ENCODE measurements around the gene MUC22. TPM values are rescaled to one million over a fixed set of nuclear protein-coding genes. Genes with fewer than 3 reads are reported as not detected.
"Not testable (repeated sequence)": the region's sequence is repeated elsewhere in the genome, so short reads cannot be mapped to it uniquely, and the experiment has no call there.

MUC22 gene
- polyA plus RNA-seq, 3 donors, result not detected

DNA sequence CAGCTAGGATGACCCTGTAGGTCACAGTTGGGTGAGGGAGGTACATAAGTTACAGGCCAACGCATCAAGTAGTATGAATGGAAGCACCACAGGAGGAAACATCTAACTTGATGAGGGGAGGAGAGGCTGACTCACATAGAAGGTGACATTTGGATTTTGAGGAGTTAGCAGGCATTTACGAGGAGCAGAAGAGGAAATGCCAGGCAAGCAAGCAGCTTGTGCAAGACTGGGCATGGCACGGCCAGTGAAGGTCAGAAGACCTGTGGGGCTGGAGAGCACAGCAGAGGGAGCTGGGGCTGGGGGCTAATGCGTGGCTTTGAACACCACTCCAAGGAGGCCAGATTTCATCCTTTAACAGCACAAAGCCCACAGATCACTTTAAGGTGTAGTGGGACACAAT is 37.8 kb downstream of the MUC22 start:
- intact Hi-C loops (cut with micrococcal nuclease), result no loop called here
- no peak for TF ChIP-seq CTCF (IDR thresholded peaks at IDR 0.05)
- peak overlapping the region in 2 of 7 donors; percentile 2 to 20 for H3K27ac Mint-ChIP-seq
- peaks cover 0 to 3% (median 0%) of the 10 kb centered on the region in 7 donors for H3K9me3 Mint-ChIP-seq
- Histone ChIP-seq H3K4me1 (ENCODE audit: control insufficient read depth in 1 of 2, insufficient read depth in 2 of 2, low read length in 2 of 2) (peaks cover 5 to 6% of the 10 kb centered on the region in 2 donors), H3K9me3 (replicated peaks in 1 of 2; ENCODE audit: control insufficient read depth in 1 of 2, insufficient read depth in 1 of 2, low read length in 2 of 2) (no peaks in the 10 kb centered on the region), H2AFZ (ENCODE audit: insufficient read depth, low read depth, low read length, poor library complexity, severe bottlenecking) (no peak overlapping the region), H3K27ac (ENCODE audit: low read depth in 1 of 2, low read length in 2 of 2) (no peak overlapping the region), H3K4me3 (replicated peaks in 1 of 3; ENCODE audit: low read depth in 2 of 3, low read length in 3 of 3) (no peak overlapping the region), H3K36me3 (replicated peaks in 1 of 2; ENCODE audit: control insufficient read depth in 1 of 2, insufficient read depth in 2 of 2, low read length in 2 of 2) (no peaks in the 10 kb centered on the region), H3K27me3 (ENCODE audit: control insufficient read depth in 2 of 2, insufficient read depth in 2 of 2, low read length in 2 of 2) (peaks cover 0 to 5% of the 10 kb centered on the region in 2 donors), H3K9ac (ENCODE audit: insufficient read depth, low read length, poor library complexity, severe bottlenecking) (no peak overlapping the region), H3K4me2 (replicated peaks; ENCODE audit: extremely low read depth, low read length, poor library complexity, severe bottlenecking) (no peak overlapping the region), H3K79me2 (ENCODE audit: insufficient read depth, low read length) (no peaks in the 10 kb centered on the region), H4K20me1 (ENCODE audit: insufficient read depth, low read length) (no peaks in the 10 kb centered on the region)
- DNase-seq, result peak in 1 of 3 donors; percentile 27
- peaks cover 13% of the 10 kb centered on the region for H3K4me1 Mint-ChIP-seq
- H3K27me3 Mint-ChIP-seq (ENCODE audit: low read depth in 3 of 3), result peaks cover 18 to 23% (median 20%) of the 10 kb centered on the region in 3 donors
- no peaks in the 10 kb centered on the region for H3K36me3 Mint-ChIP-seq
- WGBS (ENCODE audit: insufficient coverage), result 19% methylated on average over 2 of the region's 4 CpGs
- H3K4me3 Mint-ChIP-seq, result no peak overlapping the region

GRCh38 chr6:31049518-31049917 is 39.2 kb downstream of the MUC22 start:
- H4K20me1 ChIP-seq (ENCODE audit: insufficient read depth, low read length), result no peaks in the 10 kb centered on the region
- Mint-ChIP-seq H3K4me3 (no peak overlapping the region), H3K36me3 (no peaks in the 10 kb centered on the region), H3K4me1 (peaks cover 6% of the 10 kb centered on the region), H3K27me3 (ENCODE audit: low read depth in 3 of 3) (peaks cover 26 to 37% (median 26%) of the 10 kb centered on the region in 3 donors), H3K9me3 (peaks cover 0 to 3% (median 0%) of the 10 kb centered on the region in 7 donors), H3K27ac (peak overlapping the region in 1 of 7 donors; percentile 80)
- H3K79me2 ChIP-seq (ENCODE audit: insufficient read depth, low read length), result no peaks in the 10 kb centered on the region
- H3K4me2 ChIP-seq (replicated peaks; ENCODE audit: extremely low read depth, low read length, poor library complexity, severe bottlenecking), result no peak overlapping the region
- DNase-seq, result no peak
- no peak overlapping the region for H2AFZ ChIP-seq (ENCODE audit: insufficient read depth, low read depth, low read length, poor library complexity, severe bottlenecking)
- no peak overlapping the region for H3K4me3 ChIP-seq (replicated peaks in 1 of 3; ENCODE audit: low read depth in 2 of 3, low read length in 3 of 3)
- H3K27me3 ChIP-seq (ENCODE audit: control insufficient read depth in 2 of 2, insufficient read depth in 2 of 2, low read length in 2 of 2), result peaks cover 0 to 14% of the 10 kb centered on the region in 2 donors
- H3K9me3 ChIP-seq (replicated peaks in 1 of 2; ENCODE audit: control insufficient read depth in 1 of 2, insufficient read depth in 1 of 2, low read length in 2 of 2), result no peaks in the 10 kb centered on the region
- 100% methylated on average over 3 of the region's 6 CpGs for WGBS (ENCODE audit: insufficient coverage)
- no peaks in the 10 kb centered on the region for H3K4me1 ChIP-seq (ENCODE audit: control insufficient read depth in 1 of 2, insufficient read depth in 2 of 2, low read length in 2 of 2)
- intact Hi-C loops (cut with micrococcal nuclease), result no loop called here
- H3K27ac ChIP-seq (ENCODE audit: low read depth in 1 of 2, low read length in 2 of 2), result no peak overlapping the region
- TF ChIP-seq CTCF (IDR thresholded peaks at IDR 0.05), result no peak
- no peak overlapping the region for H3K9ac ChIP-seq (ENCODE audit: insufficient read depth, low read length, poor library complexity, severe bottlenecking)
- no peaks in the 10 kb centered on the region for H3K36me3 ChIP-seq (replicated peaks in 1 of 2; ENCODE audit: control insufficient read depth in 1 of 2, insufficient read depth in 2 of 2, low read length in 2 of 2)

GRCh38 chr6:31053187-31053586 is 42.9 kb downstream of the MUC22 start:
- H3K27ac Mint-ChIP-seq, result peak overlapping the region in 1 of 7 donors; percentile 23
- H3K36me3 Mint-ChIP-seq; H3K79me2 ChIP-seq (ENCODE audit: insufficient read depth, low read length); H3K4me3 ChIP-seq (replicated peaks in 1 of 3; ENCODE audit: low read depth in 2 of 3, low read length in 3 of 3); H3K9ac ChIP-seq (ENCODE audit: insufficient read depth, low read length, poor library complexity, severe bottlenecking); H3K4me1 Mint-ChIP-seq; DNase-seq; H3K9me3 Mint-ChIP-seq; H2AFZ ChIP-seq (ENCODE audit: insufficient read depth, low read depth, low read length, poor library complexity, severe bottlenecking); H3K9me3 ChIP-seq (replicated peaks in 1 of 2; ENCODE audit: control insufficient read depth in 1 of 2, insufficient read depth in 1 of 2, low read length in 2 of 2); H3K4me2 ChIP-seq (replicated peaks; ENCODE audit: extremely low read depth, low read length, poor library complexity, severe bottlenecking); H4K20me1 ChIP-seq (ENCODE audit: insufficient read depth, low read length); intact Hi-C loops (cut with micrococcal nuclease); H3K27ac ChIP-seq (ENCODE audit: low read depth in 1 of 2, low read length in 2 of 2); H3K4me1 ChIP-seq (ENCODE audit: control insufficient read depth in 1 of 2, insufficient read depth in 2 of 2, low read length in 2 of 2); H3K36me3 ChIP-seq (replicated peaks in 1 of 2; ENCODE audit: control insufficient read depth in 1 of 2, insufficient read depth in 2 of 2, low read length in 2 of 2); H3K4me3 Mint-ChIP-seq: not testable (repeated sequence)
- 100% methylated on average over 1 of the region's 4 CpGs for WGBS (ENCODE audit: insufficient coverage)
- peaks cover 20 to 32% (median 29%) of the 10 kb centered on the region in 3 donors for H3K27me3 Mint-ChIP-seq (ENCODE audit: low read depth in 3 of 3)
- peaks cover 0 to 15% of the 10 kb centered on the region in 2 donors for H3K27me3 ChIP-seq (ENCODE audit: control insufficient read depth in 2 of 2, insufficient read depth in 2 of 2, low read length in 2 of 2)

All from CD14-positive monocyte (primary cell).